Testis (tissue), 3 donors: ENCODE data around the gene STK39. TPM values are rescaled to one million over a fixed set of nuclear protein-coding genes. Genes with fewer than 3 reads are reported as not detected.

ENCODE experiments used
- DNase-seq: peaks from one replicate; pipeline ENCODE4 v3.0.0-alpha.2; 2019
- H3K27ac ChIP-seq, 2 donors: fragments of 200-600 bp; sonication (generic); one replicate each; pipeline ENCODE4 v1.5.1; 2019
- H3K27me3 ChIP-seq: fragments of 200-600 bp; sonication (generic); one replicate; pipeline ENCODE4 v1.5.1; 2019
- H3K36me3 ChIP-seq: fragments of 200-600 bp; sonication (generic); one replicate; pipeline ENCODE4 v1.5.1; 2017; ENCODE audit warnings: low read depth; ENCODE audit errors: missing control alignments
- H3K4me1 ChIP-seq: fragments of 200-600 bp; sonication (generic); one replicate; pipeline ENCODE4 v1.5.1; 2019
- H3K4me3 ChIP-seq, 2 donors: fragments of 200-600 bp; sonication (generic); one replicate each; pipeline ENCODE4 v1.5.1; 2017 to 2019
- H3K9me3 ChIP-seq: fragments of 200-600 bp; sonication (generic); one replicate; pipeline ENCODE4 v1.5.1; 2017
- POLR2A ChIP-seq: fragments of 450-650 bp; IDR thresholded peaks from one replicate; pipeline ENCODE4 v1.6.1; 2017; ENCODE audit warnings: antibody characterized with exemption, mild to moderate bottlenecking, moderate library complexity
- WGBS, 2 donors: methylation state at CpG; one replicate each; pipeline ENCODE4 v1.1.5; 2018; 5-methylcytosine and 5-hydroxymethylcytosine counted together
- intact Hi-C: fragments of 100-400 bp; cut with DNase I; formaldehyde crosslinking; loops from one replicate; pipeline ENCODE4 v1.15.1; 2023; ENCODE audit warnings: low total_unique reads
- polyA plus RNA-seq: library from polyadenylated mRNA; stranded (reverse); fragments of 350-450 nt; fragmentation: Illumina TruSeq; extraction: RNeasy Lipid Tissue Mini Kit (QIAGEN cat#74804); gene quantifications from one replicate; pipeline ENCODE4 v1.2.3, GENCODE V29; 2014; ENCODE audit warnings: low read depth, low replicate concordance; ENCODE audit not compliant: insufficient read depth
- total RNA-seq, 2 donors: library from RNA; depleted of rRNA; stranded (reverse); fragments of >200 nt; gene quantifications; one replicate each; pipeline ENCODE4 v1.2.3, GENCODE V29; 2016
- TF ChIP-seq, protein P1 (sequence below), 3 experiments: fragments of 450-650 bp in 2 of 3; fragments of 200-600 bp in 1 of 3; sonication (generic) in 1 of 3; IDR thresholded peaks; one replicate each; pipeline ENCODE4 v1.5.1; 2016 to 2019; ENCODE audit warnings: antibody characterized with exemption in 3 of 3, mild to moderate bottlenecking in 2 of 3, moderate library complexity in 1 of 3

Gene STK39
- total and polyA plus RNA-seq, 3 donors from 2014 or later, result 26.4 to 70.7 (median 41.8) TPM

DNA sequence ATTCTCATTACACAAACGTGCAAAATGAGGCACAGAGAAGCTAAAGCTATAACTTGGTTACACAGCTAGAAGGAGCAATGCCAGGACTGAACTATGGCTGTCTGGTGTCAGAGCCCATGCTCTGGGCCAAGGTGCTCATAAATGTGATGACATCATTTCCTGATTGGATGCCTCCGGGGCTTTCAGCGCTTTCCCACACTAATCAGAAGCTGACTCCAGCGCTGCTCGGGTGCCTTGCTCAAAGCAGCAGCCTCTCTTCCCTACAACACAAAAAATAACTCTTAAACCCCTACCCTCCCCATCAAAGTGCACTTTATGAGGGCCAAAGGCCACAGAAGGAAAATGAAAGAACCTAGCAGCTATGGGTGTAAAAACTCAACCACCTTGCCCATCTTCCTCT, 90.7 kb downstream of the STK39 start:
- TF ChIP-seq POLR2A, result no peak
- TF ChIP-seq, protein P1, sequence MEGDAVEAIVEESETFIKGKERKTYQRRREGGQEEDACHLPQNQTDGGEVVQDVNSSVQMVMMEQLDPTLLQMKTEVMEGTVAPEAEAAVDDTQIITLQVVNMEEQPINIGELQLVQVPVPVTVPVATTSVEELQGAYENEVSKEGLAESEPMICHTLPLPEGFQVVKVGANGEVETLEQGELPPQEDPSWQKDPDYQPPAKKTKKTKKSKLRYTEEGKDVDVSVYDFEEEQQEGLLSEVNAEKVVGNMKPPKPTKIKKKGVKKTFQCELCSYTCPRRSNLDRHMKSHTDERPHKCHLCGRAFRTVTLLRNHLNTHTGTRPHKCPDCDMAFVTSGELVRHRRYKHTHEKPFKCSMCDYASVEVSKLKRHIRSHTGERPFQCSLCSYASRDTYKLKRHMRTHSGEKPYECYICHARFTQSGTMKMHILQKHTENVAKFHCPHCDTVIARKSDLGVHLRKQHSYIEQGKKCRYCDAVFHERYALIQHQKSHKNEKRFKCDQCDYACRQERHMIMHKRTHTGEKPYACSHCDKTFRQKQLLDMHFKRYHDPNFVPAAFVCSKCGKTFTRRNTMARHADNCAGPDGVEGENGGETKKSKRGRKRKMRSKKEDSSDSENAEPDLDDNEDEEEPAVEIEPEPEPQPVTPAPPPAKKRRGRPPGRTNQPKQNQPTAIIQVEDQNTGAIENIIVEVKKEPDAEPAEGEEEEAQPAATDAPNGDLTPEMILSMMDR (IDR thresholded peaks at IDR 0.05), result no peak
- no peak for DNase-seq
- intact Hi-C loops, result no loop called here

DNA sequence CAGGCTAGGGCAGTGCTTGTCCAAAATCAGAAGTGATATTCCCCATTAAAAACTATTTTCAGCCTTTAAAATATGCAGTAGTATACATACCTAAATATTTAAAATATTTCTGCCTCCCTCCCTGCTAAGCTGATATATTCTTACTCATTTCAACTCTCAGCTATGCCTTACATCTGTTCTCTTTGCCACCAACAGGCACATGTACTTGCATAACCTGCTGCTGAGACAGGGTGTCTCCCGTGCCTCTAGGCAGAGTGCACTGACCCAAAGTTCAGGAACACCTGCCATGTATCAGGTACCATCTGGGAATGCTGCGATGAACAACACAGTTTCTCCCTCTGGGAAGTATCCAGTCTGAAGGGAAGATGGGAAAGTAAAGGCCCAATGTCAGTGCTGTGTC, 91.7 kb downstream of the STK39 start:
- Histone ChIP-seq H3K36me3 (no peaks in the 10 kb centered on the region), H3K9me3 (no peaks in the 10 kb centered on the region), H3K27me3 (no peaks in the 10 kb centered on the region), H3K4me1 (peaks cover 17% of the 10 kb centered on the region), H3K27ac (no peak overlapping the region), H3K4me3 (no peak overlapping the region)
- DNase-seq, result no peak
- WGBS, 2 donors, result 86 to 98% methylated on average over 2 of the region's 2 CpGs
- TF ChIP-seq, protein P1 (IDR thresholded peaks at IDR 0.05), result no peak
- TF ChIP-seq POLR2A, result no peak
- intact Hi-C loops, result no loop called here

More for the DNA sequence above, 90.7 kb downstream of the STK39 start:
- Histone ChIP-seq H3K27me3 (no peaks in the 10 kb centered on the region), H3K27ac (no peak overlapping the region), H3K4me3 (no peak overlapping the region), H3K36me3 (no peaks in the 10 kb centered on the region), H3K9me3 (no peaks in the 10 kb centered on the region), H3K4me1 (peaks cover 17% of the 10 kb centered on the region)
- WGBS, 2 donors, result 83 to 85% methylated on average over 5 of the region's 5 CpGs

DNA sequence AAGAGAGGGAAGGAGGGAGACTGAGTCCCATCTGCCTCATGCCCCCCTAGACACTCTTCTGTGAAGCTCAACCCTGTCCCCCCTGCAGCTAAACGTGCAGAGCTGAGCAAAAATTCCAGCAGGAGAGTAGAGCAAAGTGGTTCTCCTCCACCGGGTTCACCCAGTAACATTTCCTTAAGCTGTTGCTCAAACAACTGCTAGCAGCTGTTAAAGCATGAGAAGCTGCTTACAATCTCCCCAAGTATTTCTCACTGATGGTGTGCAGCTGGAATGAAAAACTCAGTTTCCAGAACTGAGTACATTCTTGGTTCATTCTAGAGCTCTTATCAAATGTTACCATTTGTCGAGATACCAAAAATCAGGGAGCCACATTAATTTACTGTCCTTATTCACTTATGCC, 92.3 kb downstream of the STK39 start:
- 44 to 66% methylated on average over 3 of the region's 3 CpGs for WGBS, 2 donors
- H3K4me1 ChIP-seq, result peaks cover 14% of the 10 kb centered on the region
- no peak overlapping the region for H3K4me3 ChIP-seq
- H3K36me3 ChIP-seq, result no peaks in the 10 kb centered on the region
- intact Hi-C loops, result no loop called here
- H3K27ac ChIP-seq, result no peak overlapping the region
- DNase-seq, result no peak
- TF ChIP-seq, protein P1 (IDR thresholded peaks at IDR 0.05), result no peak
- no peak for TF ChIP-seq POLR2A
- no peaks in the 10 kb centered on the region for H3K9me3 ChIP-seq
- H3K27me3 ChIP-seq, result no peaks in the 10 kb centered on the region

- 80 to 86% methylated on average over 2 of the region's 2 CpGs for WGBS, 2 donors
- intact Hi-C loops, result no loop called here
- no peak for DNase-seq
- TF ChIP-seq POLR2A, result no peak
- TF ChIP-seq, protein P1 (IDR thresholded peaks at IDR 0.05), result no peak
- H3K27ac ChIP-seq, result no peak overlapping the region
- H3K27me3 ChIP-seq, result no peaks in the 10 kb centered on the region
- no peaks in the 10 kb centered on the region for H3K36me3 ChIP-seq
- no peak overlapping the region for H3K4me3 ChIP-seq
- H3K9me3 ChIP-seq, result no peaks in the 10 kb centered on the region
- peaks cover 5% of the 10 kb centered on the region for H3K4me1 ChIP-seq
Measured at GRCh38 chr2:168152902-168153530, 94.4 kb downstream of the STK39 start.

DNA sequence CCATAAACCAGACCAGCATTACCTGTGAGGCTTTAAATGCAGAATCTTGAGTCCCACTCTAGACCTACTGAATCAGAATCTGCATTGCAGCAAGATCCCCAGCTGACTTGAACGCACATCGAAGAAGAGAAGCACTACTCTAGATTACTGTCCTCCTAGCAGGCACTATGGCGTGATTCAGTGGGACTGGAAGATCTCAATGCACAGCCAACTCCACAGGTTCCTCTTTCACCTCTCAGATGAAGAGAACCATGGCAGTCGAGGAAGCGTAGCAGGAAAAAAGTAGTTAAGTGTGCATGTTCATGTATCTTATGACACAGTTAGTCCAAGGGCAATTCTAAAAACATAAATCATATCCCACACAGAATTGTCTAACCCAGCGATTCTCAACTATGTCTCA, 97.4 kb downstream of the STK39 start:
- DNase-seq, result no peak
- H3K27me3 ChIP-seq, result no peaks in the 10 kb centered on the region
- no peaks in the 10 kb centered on the region for H3K9me3 ChIP-seq
- peaks cover 5% of the 10 kb centered on the region for H3K4me1 ChIP-seq
- 83 to 87% methylated on average over 6 of the region's 6 CpGs for WGBS, 2 donors
- H3K27ac ChIP-seq, result no peak overlapping the region
- intact Hi-C loops, result no loop called here
- H3K4me3 ChIP-seq, result no peak overlapping the region
- no peaks in the 10 kb centered on the region for H3K36me3 ChIP-seq
- TF ChIP-seq POLR2A, result no peak
- TF ChIP-seq, protein P1 (IDR thresholded peaks at IDR 0.05), result no peak
